Measurements from ENCODE around the gene WDR86. TPM values are rescaled to one million over a fixed set of nuclear protein-coding genes. Genes with fewer than 3 reads are reported as not detected.

WDR86 gene
- total RNA-seq, 1 experiment from 2014 or later: 0.86 TPM

GRCh38 chr7:151379534-151380198 is 30.2 kb downstream of the WDR86 start:
- no peak overlapping the region for H3K27ac ChIP-seq (ENCODE audit: low read depth, low read length, poor library complexity, severe bottlenecking)
- DNase-seq (ENCODE audit: low spot score): no peak
- H3K4me1 ChIP-seq (ENCODE audit: insufficient read depth, low read length, poor library complexity, severe bottlenecking): peaks cover 10% of the 10 kb centered on the region
- H3K9me3 ChIP-seq (ENCODE audit: low read depth, low read length, poor library complexity, severe bottlenecking): no peaks in the 10 kb centered on the region
- no TSS peak for BruUV-seq (replicated peaks)
- peaks cover 22% of the 10 kb centered on the region for H3K27me3 ChIP-seq (replicated peaks; ENCODE audit: insufficient read depth, low read depth, low read length, poor library complexity)
- intact Hi-C loops (cut with micrococcal nuclease; ENCODE audit: unreplicated experiment): no loop called here
- no peaks in the 10 kb centered on the region for H3K36me3 ChIP-seq (ENCODE audit: insufficient read depth, low read length, poor library complexity, severe bottlenecking)
- ChIA-PET POLR2A (ENCODE audit: low non-redundant PET) (no interaction called here), CTCF (no interaction called here)
- no peak for TF ChIP-seq CTCF (conservative IDR thresholded peaks at IDR 0.05; ENCODE audit: low read depth, low read length)
- TF ChIP-seq EZH2 (IDR thresholded peaks at IDR 0.05; ENCODE audit: borderline replicate concordance, low read depth, low read length, poor library complexity, severe bottlenecking): no peak
- no peak overlapping the region for H3K4me3 ChIP-seq (ENCODE audit: low read depth, low read length, poor library complexity, severe bottlenecking)

- no peak for DNase-seq (ENCODE audit: low spot score)
- intact Hi-C loops (cut with micrococcal nuclease; ENCODE audit: unreplicated experiment): no loop called here
- TF ChIP-seq CTCF (conservative IDR thresholded peaks at IDR 0.05; ENCODE audit: low read depth, low read length) (no peak), EZH2 (IDR thresholded peaks at IDR 0.05; ENCODE audit: borderline replicate concordance, low read depth, low read length, poor library complexity, severe bottlenecking) (no peak)
- peaks cover 10% of the 10 kb centered on the region for H3K4me1 ChIP-seq (ENCODE audit: insufficient read depth, low read length, poor library complexity, severe bottlenecking)
- ChIA-PET POLR2A (ENCODE audit: low non-redundant PET) (no interaction called here), CTCF (no interaction called here)
- no peaks in the 10 kb centered on the region for H3K36me3 ChIP-seq (ENCODE audit: insufficient read depth, low read length, poor library complexity, severe bottlenecking)
- no peak overlapping the region for H3K4me3 ChIP-seq (ENCODE audit: low read depth, low read length, poor library complexity, severe bottlenecking)
- H3K9me3 ChIP-seq (ENCODE audit: low read depth, low read length, poor library complexity, severe bottlenecking): no peaks in the 10 kb centered on the region
- no peak overlapping the region for H3K27ac ChIP-seq (ENCODE audit: low read depth, low read length, poor library complexity, severe bottlenecking)
- no TSS peak for BruUV-seq (replicated peaks)
- peaks cover 22% of the 10 kb centered on the region for H3K27me3 ChIP-seq (replicated peaks; ENCODE audit: insufficient read depth, low read depth, low read length, poor library complexity)
Observed at GRCh38 chr7:151379193-151379520, 30.7 kb downstream of the WDR86 start.

GRCh38 chr7:151378496-151379192 is 31.2 kb downstream of the WDR86 start:
- BruUV-seq (replicated peaks): no TSS peak
- intact Hi-C loops (cut with micrococcal nuclease; ENCODE audit: unreplicated experiment): no loop called here
- Histone ChIP-seq H3K36me3 (ENCODE audit: insufficient read depth, low read length, poor library complexity, severe bottlenecking) (no peaks in the 10 kb centered on the region), H3K27me3 (replicated peaks; ENCODE audit: insufficient read depth, low read depth, low read length, poor library complexity) (peaks cover 22% of the 10 kb centered on the region), H3K27ac (ENCODE audit: low read depth, low read length, poor library complexity, severe bottlenecking) (no peak overlapping the region), H3K4me1 (ENCODE audit: insufficient read depth, low read length, poor library complexity, severe bottlenecking) (peaks cover 10% of the 10 kb centered on the region), H3K9me3 (ENCODE audit: low read depth, low read length, poor library complexity, severe bottlenecking) (no peaks in the 10 kb centered on the region), H3K4me3 (ENCODE audit: low read depth, low read length, poor library complexity, severe bottlenecking) (no peak overlapping the region)
- ChIA-PET CTCF (no interaction called here), POLR2A (ENCODE audit: low non-redundant PET) (no interaction called here)
- DNase-seq (ENCODE audit: low spot score): no peak
- TF ChIP-seq CTCF (conservative IDR thresholded peaks at IDR 0.05; ENCODE audit: low read depth, low read length) (no peak), EZH2 (IDR thresholded peaks at IDR 0.05; ENCODE audit: borderline replicate concordance, low read depth, low read length, poor library complexity, severe bottlenecking) (no peak)

All from A673 (cell line).